ENCODE data around the gene SLC30A5.
"Not testable (repeated sequence)": the region's sequence is repeated elsewhere in the genome, so short reads cannot be mapped to it uniquely, and the experiment has no call there.

DNA sequence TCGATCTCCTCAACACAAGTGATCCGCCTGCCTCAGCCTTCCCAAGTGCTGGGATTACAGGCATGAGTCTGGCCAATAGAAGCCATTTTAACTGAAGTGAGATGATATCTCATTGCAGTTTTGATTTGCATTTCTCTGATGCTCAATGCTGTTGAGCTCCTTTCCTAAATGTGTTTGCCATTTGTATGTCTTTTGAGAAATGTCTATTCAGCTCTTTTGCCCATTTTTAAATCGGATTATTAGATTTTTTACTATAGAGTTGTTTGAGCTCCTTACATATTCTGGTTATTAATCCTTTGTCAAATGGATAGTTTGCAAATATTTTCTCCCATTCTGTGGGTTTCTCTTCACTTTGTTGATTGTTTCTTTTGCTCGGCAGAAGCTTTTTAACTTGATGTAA, 46.4 kb downstream of the SLC30A5 start:
- TF ChIP-seq BHLHE40 (IDR thresholded peaks at IDR 0.05; ENCODE audit: low read depth, low read length); KDM1A (IDR thresholded peaks at IDR 0.05; ENCODE audit: low read depth); CTCF (IDR thresholded peaks at IDR 0.05); EP300 (IDR thresholded peaks at IDR 0.05): not testable (repeated sequence)

All from A549 (cell line).